Omental fat pad (tissue), 4 donors: ENCODE data around the gene CDK10. TPM values are rescaled to one million over a fixed set of nuclear protein-coding genes. Genes with fewer than 3 reads are reported as not detected.

Experiments used
- ATAC-seq: fragments of 150-250 bp; one replicate; pipeline ENCODE4 v1.9.1; 2016; ENCODE audit warnings: mild to moderate bottlenecking, moderate library complexity; ENCODE audit not compliant: low FRiP score
- DNase-seq: peaks from one replicate; pipeline ENCODE4 v3.0.0-alpha.2; 2019; ENCODE audit warnings: low spot score
- CTCF ChIP-seq, 3 donors: fragments of 450-650 bp; IDR thresholded peaks; one replicate each; pipeline ENCODE4 v1.5.1; 2016 to 2017; ENCODE audit warnings: antibody characterized with exemption in 3 of 3, mild to moderate bottlenecking in 3 of 3, moderate library complexity in 2 of 3
- total RNA-seq, 4 donors: library from RNA; depleted of rRNA; stranded (reverse); fragments of >200 nt; gene quantifications; one replicate each; pipeline ENCODE4 v1.1.0, GENCODE V29; 2016

The CDK10 gene
- total RNA-seq, 4 donors from 2014 or later = 32.1 to 46.8 (median 38.3) TPM

GRCh38 chr16:89704281-89704680, 17.8 kb downstream of the CDK10 start:
- no peak for ATAC-seq
- DNase-seq = no peak
- no peak for TF ChIP-seq CTCF (IDR thresholded peaks at IDR 0.05)

GRCh38 chr16:89705006-89705405, 18.5 kb downstream of the CDK10 start:
- DNase-seq (no peak), ATAC-seq (no peak)
- no peak for TF ChIP-seq CTCF (IDR thresholded peaks at IDR 0.05)

GRCh38 chr16:89706518-89707260, 20.2 kb downstream of the CDK10 start:
- DNase-seq (no peak), ATAC-seq (no peak)
- TF ChIP-seq CTCF (IDR thresholded peaks at IDR 0.05) = no peak

- TF ChIP-seq CTCF (IDR thresholded peaks at IDR 0.05) = no peak
- ATAC-seq = no peak
- DNase-seq = no peak
These were observed 21.2 kb downstream of the CDK10 start for GRCh38 chr16:89707695-89708094.

GRCh38 chr16:89708481-89708931, 22.0 kb downstream of the CDK10 start:
- no peak for TF ChIP-seq CTCF (IDR thresholded peaks at IDR 0.05)
- ATAC-seq (no peak), DNase-seq (no peak)

- ATAC-seq (no peak), DNase-seq (no peak)
- no peak for TF ChIP-seq CTCF (IDR thresholded peaks at IDR 0.05)
These were observed 22.7 kb downstream of the CDK10 start for GRCh38 chr16:89709166-89709565.
